GM10266 (cell line): ENCODE data around the gene SLC23A3.

Experiments
- DNase-seq: peaks from one replicate; pipeline ENCODE4 v3.0.0; 2012; ENCODE audit errors: extremely low spot score
- TF ChIP-seq, protein P1 (sequence below): IDR thresholded peaks from 2 replicates; pipeline ENCODE4 v1.5.1; 2012; ENCODE audit warnings: mild to moderate bottlenecking, low read depth; ENCODE audit not compliant: control insufficient read depth, insufficient read depth; ENCODE audit errors: missing control alignments

The SLC23A3 gene

GRCh38 chr2:219123356-219124135 is 46.3 kb downstream of the SLC23A3 start:
- DNase-seq = no peak
- TF ChIP-seq, protein P1, sequence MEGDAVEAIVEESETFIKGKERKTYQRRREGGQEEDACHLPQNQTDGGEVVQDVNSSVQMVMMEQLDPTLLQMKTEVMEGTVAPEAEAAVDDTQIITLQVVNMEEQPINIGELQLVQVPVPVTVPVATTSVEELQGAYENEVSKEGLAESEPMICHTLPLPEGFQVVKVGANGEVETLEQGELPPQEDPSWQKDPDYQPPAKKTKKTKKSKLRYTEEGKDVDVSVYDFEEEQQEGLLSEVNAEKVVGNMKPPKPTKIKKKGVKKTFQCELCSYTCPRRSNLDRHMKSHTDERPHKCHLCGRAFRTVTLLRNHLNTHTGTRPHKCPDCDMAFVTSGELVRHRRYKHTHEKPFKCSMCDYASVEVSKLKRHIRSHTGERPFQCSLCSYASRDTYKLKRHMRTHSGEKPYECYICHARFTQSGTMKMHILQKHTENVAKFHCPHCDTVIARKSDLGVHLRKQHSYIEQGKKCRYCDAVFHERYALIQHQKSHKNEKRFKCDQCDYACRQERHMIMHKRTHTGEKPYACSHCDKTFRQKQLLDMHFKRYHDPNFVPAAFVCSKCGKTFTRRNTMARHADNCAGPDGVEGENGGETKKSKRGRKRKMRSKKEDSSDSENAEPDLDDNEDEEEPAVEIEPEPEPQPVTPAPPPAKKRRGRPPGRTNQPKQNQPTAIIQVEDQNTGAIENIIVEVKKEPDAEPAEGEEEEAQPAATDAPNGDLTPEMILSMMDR = no peak

GRCh38 chr2:219122202-219122980 is 47.4 kb downstream of the SLC23A3 start:
- no peak for DNase-seq
- TF ChIP-seq, protein P1 = no peak

DNA sequence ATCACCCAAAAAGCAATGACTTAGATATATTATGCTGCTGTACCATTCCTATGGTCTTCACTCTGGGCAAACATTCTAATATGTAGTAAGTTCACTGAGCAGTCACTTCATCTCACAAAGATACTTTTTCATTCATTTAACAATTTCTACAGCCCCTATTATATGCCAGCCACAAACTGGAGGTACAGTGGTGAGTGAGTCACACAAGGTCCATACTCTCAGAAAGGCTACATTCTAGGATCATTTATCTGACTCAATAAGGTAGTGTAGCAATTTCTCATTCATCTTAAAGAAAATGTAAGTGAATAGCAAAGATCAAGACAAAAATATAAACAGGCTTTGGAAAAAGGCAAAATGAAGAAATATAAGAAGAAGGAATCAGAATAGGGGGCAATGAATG is 49.7 kb downstream of the SLC23A3 start:
- TF ChIP-seq, protein P1 = no peak
- DNase-seq = no peak

DNA sequence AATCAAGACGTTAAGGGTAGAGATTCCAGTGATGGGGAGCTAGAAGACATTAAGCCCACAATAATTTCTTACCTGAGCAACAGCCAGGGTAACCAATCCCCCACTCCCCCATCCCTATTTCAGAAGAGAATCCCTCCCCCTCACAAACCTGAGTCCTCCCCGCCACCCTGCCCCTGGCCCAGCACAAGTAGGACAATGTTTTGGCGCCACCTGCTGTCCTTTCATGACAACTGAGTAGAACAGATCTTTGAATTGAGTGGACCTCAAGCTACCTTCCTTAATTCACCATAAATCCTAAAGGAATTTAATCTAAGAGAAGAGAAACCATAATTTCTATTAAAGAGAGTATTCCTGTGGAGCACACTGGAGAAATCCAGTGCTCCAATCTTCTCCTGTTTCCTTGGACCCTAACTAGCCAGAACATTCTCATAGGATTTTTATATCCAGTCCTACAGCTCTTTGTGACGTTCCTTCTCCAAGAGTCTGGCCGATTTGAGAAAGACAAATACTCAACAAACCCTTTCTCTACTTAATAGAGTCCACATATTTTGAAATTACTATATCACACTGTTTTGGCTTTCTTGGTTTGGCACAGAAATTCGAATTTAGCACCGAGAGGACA is 50.3 kb downstream of the SLC23A3 start:
- peak; percentile 62 for DNase-seq
- TF ChIP-seq, protein P1 = peak; percentile 81

DNA sequence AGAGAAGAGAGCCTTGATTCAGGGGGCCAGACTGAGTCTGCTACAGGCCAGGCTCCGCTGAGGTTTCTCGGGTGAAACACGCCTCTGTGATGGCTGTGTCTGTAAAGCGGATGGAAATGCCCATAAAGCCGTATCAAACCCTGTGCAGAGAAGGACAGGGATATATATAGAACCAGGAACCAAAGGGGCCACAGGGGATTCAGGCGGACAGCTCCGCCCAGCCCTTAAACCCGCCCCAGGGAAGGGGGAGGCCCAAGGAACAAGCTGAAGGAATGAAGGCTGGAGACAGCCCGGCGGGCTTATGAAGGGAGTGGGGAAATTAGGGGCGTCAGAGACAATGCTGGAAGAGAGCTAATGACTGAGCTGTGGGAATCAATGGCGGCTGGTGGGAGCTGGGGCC is 51.3 kb downstream of the SLC23A3 start:
- no peak for DNase-seq

GRCh38 chr2:219116776-219117646 is 52.8 kb downstream of the SLC23A3 start:
- TF ChIP-seq, protein P1 = no peak
- no peak for DNase-seq

More for the DNA sequence above, 51.3 kb downstream of the SLC23A3 start:
- TF ChIP-seq, protein P1 = no peak
